GM19395 (cell line): ENCODE data around the gene ZNF446.

Source experiments
- ATAC-seq: cut with Tn5 transposase; IDR thresholded peaks from one replicate; pipeline ENCODE4 v1.9.1; 2021; ENCODE audit warnings: mild to moderate bottlenecking, moderate library complexity; ENCODE audit not compliant: unreplicated experiment

Gene ZNF446

GRCh38 chr19:58520257-58520599 is 44.1 kb downstream of the ZNF446 start:
- ATAC-seq: no peak

- no peak for ATAC-seq
Observed at GRCh38 chr19:58521651-58522050, 45.5 kb downstream of the ZNF446 start.

- no peak for ATAC-seq
Observed at GRCh38 chr19:58522709-58523108, 46.6 kb downstream of the ZNF446 start.

GRCh38 chr19:58529405-58529804 is 53.3 kb downstream of the ZNF446 start:
- ATAC-seq: no peak
